HG03460 (cell line): ENCODE measurements around the gene EPGN.
"Not testable (repeated sequence)": the region's sequence is repeated elsewhere in the genome, so short reads cannot be mapped to it uniquely, and the experiment has no call there.

Experiments
- ATAC-seq: cut with Tn5 transposase; IDR thresholded peaks from one replicate; pipeline ENCODE4 v1.9.1; 2021; ENCODE audit not compliant: unreplicated experiment

Gene EPGN

DNA sequence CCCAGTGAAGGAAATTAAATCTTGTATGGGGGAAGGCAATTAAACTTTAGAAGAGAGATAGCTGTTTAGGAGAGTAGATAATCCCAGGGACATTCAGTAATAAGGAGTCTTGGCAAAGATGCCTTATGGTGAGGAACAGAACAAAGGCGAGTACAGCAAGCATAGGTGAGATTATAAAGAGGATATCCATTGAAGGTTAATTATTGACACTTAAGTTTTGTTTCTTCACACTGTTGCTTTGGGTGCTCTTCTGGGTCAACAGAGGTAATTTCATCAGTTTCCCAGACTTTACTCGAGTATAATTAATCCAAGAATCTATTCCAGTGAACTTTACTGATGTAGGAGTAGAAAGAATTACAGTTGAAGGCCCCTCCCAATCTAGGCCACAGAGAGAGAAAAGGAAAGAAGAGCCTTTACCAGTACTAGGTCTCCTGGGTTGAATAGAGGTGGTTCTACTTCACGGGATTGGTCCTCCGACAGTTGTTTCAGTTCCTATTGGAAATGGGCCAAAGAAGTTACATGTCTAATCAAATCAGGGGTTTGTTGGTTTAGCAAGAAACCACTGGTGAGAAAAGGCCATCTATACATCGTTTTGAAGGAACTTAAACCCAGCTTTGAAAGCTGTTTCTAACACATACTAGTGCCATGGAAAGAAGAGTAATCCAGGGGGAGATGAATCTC, 27.2 kb downstream of the EPGN start:
- peak; percentile 65 for ATAC-seq

DNA sequence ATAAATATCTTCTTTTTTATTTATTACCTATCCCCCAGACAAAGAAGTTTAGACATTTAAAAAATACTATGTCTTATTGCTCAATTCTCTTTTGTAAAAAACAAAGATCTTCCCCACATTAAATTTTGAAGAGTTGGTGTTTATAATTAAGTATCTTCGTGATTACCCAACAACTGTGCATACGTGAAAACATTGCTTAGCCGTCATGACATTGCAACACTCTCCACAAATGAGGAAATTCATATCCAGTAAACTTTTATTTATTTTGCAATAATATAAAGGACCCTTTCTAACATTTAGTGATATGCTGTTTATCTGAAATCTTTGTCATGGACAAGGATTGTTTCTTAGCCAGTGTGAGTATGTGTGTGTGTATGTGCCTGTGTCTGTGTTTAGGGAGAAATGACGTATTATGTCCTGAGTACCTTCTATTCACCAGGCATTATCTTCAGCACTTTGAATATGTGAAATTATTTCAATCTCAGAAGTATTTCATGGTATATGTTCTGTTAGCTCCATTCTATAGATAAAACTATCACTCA, 30.6 kb downstream of the EPGN start:
- no peak for ATAC-seq

DNA sequence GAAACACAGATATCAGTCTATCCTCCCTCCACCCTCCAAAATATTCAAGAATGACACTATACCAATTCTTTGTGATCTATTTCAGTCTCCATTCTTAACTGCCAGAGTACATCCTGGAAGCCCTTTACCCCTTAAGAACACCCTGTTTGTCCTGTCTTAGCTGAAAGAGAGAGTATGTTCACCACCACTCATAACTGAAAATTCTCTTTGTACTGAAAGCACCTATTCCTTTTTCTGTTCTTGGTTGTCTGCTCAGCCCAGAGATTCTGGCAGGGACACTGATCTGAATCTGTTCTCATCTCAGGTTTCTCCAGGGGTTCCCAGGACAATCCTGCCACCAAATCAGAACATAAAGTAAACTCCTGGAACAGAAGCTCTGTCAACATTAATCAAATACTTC, 31.2 kb downstream of the EPGN start:
- ATAC-seq: no peak

DNA sequence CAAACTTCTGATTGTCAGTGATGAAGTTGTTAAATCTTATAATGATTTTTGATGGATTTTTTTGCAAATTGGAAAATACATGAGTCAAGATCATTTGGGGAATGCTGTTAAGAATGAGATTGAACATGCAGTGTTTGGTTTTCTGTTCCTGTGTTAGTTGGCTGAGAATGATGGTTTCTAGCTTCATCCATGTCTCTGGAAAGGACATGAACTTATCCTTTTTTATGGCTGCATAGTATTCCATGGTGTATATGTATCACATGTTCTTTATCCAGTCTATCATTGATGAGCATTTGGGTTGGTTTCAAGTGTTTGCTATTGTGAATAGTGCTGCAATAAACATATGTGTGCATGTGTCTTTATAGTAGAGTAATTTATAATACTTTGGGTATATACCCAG, 32.2 kb downstream of the EPGN start:
- not testable (repeated sequence) for ATAC-seq

DNA sequence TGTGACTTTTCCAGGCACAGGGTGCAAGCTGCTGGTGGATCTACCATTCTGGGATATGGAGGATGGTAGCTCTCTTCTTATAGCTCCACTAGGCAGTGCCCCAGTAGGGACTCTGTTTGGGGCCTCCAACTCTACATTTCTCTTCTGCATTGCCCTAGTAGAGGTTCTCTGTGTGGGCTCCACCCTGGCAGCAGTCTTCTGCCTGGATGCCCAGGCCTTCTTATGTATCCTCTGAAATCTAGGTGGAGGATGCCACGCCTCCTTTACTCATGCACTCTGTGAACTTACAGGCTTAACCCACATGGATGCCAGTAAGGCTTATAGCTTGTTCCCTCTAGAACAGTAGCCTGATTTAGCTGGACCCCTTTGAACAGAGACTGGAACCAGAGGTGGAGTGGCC, 35.8 kb downstream of the EPGN start:
- no peak for ATAC-seq

DNA sequence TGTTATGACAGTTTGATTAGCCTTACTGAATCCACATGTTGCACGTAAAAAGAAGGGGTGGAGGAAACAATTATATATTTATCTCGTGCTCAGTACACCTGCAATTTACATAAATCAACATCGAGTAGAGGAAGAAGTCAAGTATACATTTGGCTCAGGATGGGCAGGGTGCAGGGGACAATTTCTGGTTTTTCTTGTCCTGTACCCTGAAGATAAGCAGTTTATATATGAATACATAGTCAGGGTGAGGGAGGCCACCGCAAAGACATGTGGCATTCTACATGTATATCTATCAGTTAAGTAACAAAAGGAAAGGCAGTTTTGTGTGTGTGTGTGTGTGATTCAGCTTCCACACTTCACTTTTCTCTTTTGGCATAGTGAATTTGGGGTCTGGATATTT, 45.6 kb downstream of the EPGN start:
- ATAC-seq: no peak

DNA sequence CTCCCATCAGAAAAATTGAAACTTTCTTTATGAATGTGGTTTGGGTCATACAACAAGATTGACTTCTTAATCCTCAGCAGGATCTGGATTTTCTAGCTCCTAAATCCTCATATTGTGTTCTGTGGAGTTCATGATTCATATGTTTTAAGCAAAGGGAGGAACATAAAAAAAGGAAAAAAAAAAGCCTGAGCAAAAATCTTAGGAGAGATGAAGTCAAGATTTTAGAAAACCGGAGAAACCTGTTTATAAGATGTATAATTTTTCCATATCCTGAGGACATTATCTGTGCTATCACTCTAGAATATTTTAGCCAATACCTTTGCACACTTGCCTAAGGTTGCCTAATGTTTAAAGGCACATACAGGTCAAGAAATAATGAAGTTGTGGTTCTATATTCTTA, 49.7 kb downstream of the EPGN start:
- ATAC-seq: no peak

DNA sequence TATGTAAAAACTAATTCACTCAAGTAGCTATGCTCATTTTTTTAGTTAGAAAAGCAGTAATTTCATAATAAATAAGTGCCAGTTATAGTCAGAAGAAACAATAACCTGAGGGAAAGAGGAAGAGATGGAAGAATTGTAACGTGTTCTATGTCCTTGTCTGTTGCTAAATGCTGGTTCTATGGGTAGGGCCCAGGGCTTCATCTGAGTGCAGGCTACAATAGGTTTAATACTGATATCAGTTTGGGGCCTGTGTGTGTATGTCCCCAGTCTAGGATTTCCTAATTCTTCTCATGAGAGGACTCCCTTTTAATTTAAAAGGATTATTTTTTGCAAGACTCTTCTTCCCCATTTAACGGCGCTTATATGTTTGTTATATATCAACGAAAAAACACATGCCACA, 53.4 kb downstream of the EPGN start:
- ATAC-seq: no peak

DNA sequence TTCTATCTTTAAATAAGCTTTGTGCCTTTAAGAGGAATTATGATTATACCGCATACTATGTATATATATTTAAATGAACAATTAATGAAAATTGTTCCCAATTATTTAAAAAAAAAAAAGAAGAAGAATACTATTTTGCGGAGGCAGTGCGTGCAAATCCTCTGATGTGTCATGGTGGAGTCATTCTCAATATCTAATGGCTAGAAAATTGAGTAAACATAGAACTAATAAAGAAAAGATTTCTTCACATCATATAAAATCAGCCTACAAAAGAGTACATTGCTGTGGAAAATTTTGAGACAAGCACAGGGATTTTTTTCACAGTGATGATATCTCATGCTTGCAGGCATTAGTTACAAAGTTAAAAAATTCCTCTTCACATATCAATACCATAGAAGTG, 54.1 kb downstream of the EPGN start:
- ATAC-seq: no peak

DNA sequence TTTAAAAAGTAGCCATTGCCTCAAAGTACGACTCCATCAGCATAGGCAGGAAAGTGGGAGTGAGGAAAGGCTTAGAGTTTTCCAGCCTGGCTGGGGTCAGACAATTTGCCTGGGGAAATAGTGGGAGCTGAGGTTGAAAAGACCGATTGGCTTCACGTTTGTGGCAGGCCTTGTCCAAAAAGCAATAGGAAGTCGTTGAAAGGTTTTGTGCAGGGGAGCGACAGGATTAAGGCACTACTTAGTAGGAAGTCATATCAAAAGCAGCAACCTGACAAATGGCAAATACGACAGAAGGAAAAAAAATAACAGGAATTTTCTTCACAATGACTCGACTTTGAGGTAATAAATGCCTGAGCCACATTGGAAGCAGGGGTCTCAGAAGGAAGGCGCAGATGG, 56.0 kb downstream of the EPGN start:
- no peak for ATAC-seq

DNA sequence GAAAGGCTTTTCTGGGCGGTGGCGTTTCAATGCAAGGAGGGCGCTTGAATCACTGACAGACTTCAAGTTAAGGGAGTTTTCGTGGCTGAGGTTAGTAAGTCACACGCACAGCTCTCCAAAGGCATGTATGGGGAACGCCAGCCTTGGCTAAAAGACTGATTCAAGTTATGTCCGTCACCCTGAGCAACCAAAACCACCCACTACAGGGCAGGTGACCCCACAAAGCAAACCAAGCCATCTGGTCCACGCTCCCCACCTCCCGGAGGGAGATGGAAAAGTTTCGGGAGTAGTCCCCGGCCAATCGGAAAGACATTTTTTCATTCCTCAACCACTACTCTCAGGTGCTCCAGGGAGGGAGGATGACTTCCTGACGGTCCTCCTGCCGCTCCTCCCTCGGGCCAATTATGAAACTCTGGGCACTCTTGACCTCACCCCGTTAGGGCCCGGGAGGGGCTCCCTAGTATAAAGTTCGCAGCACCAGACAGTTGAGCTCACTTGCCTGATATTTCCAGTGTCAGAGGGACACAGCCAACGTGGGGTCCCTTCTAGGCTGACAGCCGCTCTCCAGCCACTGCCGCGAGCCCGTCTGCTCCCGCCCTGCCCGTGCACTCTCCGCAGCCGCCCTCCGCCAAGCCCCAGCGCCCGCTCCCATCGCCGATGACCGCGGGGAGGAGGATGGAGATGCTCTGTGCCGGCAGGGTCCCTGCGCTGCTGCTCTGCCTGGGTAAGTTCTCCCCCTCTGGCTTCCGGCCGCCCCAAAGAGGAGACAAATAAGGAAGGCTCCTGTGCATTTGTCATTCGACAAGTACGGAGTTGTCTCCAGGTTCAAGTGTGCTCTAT, 56.6 kb downstream of the EPGN start, which contains the start of gene EREG:
Gene EREG, plus strand, starts transcription at position 494 of the 840 bp plus-strand sequence. Its CDS starts 164 bp downstream, at position 658.
- ATAC-seq: peak; percentile 39

DNA sequence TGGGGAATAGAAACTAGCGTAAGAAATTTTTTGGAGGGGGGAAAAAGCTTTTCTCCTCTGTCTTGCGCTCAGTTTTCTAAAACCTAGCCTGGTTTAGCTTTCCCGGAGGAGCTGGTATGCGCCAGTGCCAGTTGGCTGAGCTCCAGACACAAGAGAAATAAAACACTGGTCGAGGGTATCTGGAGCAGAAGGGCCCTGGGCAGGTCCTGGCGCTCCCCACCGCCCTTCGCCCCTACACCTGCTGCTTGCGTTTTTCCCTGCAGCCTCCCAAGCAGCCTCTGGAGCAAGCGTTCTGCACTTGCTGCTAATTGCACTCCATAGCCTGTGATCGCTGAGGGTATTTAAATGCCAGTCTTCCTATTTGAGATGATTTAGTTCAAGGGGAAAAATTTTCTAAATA, 57.5 kb downstream of the EPGN start:
- ATAC-seq: no peak
